CD1c-positive myeloid dendritic cell (primary cell): ENCODE results near the gene YY1.
"Not testable (repeated sequence)": the region's sequence is repeated elsewhere in the genome, so short reads cannot be mapped to it uniquely, and the experiment has no call there.

Source experiments
- DNase-seq: peaks from one replicate; pipeline ENCODE4 v3.0.0-alpha.2; 2016; ENCODE audit errors: extremely low spot score

Gene YY1

DNA sequence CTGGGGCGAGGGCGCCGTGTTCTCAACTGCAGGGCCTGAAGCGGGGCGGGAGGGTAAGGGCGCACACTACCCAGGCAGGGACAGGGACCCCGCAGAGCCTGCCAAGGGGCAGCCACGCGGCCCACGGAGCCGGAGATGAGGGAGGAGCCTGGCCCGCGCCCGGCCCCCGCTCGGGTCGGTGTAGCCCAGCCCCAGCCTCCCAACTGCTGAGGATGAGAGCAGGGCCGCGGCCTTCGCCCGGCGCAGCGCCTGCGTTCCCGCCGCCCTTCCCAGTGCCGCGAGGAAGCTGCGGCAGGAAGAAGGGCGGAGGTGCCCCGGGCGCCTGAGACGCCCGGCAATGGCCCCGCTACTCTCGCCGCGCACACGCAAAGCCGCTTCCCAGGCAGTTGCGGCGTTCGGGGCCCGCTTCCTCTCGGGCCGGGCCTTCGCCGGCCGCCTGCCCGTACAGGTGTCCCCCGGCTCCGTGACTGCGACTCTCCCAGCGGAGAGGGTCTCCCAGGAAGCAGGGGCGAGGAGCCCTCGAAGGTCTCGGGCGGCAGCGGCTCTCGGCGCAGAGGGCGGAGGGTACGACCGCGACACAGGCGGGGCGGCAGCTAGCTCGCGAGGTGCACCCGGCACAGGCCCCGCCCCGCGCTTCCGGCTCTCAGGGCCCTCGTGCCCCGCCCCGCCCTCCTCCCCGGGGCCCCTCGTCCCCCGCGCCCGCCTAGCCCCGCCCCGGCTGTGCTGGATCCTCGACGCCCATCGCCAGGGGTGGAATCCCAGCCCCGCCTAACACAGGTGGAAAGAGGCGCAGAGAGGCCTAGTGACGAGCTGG is 24.8 kb upstream of the YY1 start:
- DNase-seq = peak; percentile 93

DNA sequence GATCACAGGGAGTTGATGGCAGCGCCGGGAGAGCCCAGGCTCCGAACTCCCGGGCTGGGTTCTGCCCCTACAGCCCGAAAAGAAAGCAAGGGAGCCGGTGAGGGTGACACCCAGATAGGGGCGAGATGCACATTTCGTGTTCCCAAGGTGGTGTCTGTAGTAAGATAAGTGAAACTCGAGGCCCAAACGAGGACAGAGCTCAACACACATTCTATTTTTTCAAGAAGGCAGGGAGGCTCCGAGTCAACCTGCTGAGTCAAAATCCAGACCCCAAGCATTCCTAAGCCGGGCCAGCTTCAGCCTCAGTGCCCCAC is 24.2 kb upstream of the YY1 start:
- no peak for DNase-seq

DNA sequence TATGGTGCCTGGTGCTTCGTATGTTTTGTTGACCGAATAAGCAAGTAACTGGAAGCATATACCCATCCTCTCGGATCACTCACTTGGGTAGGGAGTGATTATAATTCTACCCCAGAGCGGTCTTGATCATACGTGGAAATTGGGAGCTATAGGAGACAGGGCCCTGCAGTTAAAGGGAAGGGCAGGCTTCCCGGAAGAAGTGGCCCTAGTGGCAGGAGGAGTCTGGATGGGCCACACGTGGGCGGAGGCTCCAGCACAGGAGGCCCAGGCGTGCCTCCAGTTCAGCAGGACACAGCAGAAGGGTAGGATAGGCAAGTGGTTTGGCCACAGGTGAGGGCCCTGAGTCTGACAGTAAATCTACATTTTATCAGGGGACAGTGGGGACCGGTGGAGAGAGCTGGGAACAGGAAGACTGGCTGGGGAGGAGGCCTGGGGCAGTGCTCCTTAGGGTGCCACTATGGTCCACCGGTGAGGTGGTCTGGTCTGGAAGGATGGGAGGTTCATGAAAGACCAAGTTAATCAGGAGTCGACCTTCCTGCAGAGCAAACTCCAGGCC is 23.5 kb upstream of the YY1 start:
- peak; percentile 9 for DNase-seq

DNA sequence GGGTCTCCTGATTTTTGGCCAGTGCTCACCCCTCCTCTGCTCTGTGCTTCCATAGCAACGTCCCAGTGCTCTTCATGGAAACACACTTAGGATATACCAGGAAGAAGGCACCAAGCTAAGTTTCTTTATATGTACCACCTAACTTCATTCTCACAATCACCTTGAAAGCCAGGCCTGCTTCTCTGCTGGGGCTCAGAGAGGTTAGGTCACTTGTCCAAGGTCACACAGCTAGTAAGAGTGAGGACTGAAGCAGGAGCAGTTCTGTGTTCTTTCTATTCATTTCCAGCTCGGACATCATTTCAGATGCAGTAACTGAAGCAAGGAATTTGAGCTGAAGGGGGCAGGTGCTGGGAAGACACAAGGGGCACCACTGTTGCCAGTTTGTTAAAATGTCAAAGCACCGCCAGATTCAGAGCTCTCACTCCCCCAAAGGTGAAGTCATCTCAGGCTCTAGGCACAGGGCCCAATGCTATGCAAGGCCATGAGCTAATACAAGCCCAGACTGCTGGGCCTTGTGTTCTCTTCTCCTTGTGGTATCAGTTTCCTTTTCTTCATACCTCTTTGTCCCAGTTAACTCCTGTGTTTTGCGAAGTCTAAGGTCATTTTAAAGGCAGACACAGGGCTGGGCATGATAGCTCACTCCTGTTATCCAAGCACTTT is 19.7 kb upstream of the YY1 start:
- no peak for DNase-seq

DNA sequence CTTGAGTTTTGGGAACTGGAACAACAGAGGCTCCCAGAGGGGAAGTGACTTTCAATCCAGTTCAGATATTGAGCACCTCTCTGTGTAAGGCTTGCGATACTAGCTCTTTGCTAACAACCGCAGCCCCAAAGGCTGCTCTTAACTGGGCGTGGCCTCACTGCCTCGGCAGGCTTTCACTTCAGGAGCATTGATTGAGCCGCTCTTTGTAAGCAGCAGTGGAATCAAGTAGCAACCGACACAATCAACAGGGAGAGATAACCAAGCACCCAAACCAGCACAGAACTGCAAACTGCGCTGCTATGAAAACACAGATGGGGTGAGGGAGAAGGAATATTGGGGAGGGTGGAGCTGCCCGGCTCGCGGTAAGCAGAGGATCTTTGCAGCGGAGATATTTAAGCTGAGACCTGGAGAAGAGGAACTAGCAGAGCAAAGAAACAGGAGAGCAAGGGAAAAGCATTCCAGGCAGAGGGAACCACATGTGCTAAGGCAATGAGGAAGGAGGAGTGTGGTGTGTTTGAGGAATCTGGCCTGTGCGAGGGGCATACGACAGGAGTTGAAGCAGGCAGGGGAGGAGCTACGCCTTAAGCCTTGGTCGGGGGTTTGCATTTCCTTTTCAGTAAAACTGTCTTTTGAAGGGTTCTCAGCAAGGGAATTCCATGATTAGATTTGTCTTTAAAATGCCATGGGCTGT is 17.3 kb upstream of the YY1 start:
- DNase-seq = peak; percentile 92

DNA sequence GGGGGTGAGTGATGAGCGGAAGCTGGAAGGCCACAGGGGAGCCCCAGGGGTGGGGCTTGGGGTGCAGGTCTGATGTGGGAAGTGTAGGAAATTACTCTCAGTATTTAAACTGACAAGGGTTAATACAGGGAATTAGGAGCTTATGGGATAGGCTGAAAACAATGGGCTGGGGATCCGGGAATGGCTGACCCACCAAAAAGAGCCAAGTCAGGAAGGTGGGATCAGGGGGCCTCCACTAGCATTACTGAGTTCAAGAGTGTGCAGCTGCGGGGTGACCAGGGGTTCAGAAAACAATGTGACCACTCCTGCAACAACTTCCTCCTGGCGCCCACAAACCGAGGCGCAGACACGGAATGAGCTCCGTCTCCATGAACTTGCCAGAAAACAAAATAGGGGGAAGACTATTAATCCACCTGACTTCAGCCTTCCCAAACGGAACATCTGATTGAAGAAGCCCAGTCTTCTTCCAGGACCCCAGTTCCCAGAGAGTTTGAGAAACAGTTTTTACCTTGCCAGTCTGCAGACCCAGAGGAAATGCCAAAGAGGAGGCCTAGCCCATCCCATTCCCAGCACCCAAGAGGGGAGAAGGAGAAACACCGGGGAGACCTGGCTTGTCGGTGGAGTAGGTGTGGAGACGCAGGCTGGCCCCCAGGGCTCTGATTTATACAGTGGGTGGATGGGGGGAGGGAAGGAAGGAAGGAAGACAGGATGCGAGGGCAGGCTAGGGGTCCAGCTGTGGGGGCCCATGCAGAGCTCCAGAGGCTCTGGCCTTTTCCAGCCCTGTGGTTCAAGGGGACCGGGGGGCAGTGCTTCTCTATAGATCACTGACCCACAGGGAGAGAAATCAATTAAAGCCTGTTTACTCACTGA is 16.5 kb upstream of the YY1 start:
- peak; percentile 69 for DNase-seq

DNA sequence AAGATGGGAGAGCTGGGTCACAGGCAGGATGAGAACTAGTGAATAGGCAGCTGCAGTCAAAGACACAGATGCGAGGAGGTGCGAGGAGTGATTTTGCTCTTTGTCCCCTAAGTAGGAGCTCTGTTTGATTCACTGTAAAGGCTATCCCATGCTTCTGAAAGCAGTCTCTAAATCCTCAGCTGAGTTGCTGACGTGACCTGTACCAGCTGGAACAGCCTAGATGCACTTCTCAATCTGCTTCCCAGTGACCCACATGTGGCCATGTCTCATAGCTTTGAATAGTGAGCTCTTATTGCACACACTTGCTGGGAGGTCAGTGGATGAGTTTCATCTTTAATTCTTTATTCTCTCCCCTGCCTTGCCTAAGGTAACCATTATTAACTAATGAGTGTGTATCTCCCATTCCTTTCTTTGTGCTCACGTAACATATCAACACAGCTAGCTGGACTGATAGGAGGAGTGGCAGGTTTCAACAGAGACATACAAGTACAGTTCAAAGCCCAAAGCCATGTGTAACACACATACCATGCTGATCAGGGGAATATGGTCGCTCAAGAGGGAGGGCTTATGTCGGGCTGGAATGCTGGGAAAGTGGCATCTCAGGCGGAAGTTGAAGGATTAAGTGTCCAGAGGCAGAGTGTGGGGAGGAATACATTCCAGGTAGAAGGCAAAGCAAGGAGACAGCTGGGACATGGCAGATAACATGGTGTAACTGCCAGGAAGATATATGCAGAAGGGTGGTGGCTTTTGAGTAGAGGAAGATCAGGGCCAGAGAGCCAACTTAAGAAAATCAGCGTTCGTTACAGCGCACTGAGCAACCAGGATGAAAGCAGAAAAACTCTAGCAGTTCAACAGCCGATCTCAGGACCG is 15.4 kb upstream of the YY1 start:
- DNase-seq = no peak

DNA sequence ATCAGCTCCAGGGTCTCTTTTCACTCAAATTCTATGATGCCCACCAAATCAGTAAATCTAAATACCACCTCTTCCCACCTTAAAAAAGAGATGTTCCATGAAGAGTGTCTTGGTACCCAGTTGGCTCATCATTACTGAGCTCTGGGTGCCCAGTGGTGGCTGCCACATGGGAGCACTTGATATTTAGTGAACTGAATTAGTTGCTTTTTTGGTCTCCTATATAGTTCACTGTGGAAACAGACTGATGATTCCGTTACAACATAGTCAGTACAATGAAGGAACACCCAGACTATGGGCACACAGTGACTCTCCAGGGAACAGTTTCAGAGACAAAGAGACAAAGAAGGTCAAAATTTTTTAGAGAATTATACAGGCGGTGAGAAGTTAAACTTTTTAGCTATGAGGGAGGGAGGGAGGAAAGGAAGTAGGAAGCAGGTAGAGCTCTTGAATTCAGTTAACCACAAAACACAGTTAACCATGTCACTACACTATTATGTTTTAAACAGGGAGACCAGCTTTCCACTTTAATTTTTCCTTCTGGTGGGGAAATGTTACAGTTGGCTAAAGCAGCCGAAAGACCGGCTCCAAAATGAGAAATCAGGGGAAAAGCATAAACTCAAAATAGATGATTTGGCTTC is 14.6 kb upstream of the YY1 start:
- no peak for DNase-seq

DNA sequence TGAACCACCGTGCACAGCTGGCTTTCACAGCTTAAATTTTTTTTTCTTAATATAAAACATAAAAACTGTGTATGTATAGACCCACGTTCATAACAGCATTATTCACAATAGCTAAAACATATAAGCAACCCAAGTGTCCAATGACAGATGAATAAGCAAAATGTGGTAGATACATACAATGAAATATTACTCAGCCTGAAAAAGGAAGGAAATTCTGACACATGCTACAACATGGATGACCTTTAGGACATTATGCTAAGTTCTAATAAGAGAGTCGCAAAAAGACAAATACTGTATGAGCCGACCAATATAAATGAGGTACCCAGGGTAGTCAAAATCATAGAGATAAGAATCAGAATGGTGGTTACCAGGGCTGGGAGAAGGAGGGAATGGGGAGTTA is 13.8 kb upstream of the YY1 start:
- DNase-seq = no peak

DNA sequence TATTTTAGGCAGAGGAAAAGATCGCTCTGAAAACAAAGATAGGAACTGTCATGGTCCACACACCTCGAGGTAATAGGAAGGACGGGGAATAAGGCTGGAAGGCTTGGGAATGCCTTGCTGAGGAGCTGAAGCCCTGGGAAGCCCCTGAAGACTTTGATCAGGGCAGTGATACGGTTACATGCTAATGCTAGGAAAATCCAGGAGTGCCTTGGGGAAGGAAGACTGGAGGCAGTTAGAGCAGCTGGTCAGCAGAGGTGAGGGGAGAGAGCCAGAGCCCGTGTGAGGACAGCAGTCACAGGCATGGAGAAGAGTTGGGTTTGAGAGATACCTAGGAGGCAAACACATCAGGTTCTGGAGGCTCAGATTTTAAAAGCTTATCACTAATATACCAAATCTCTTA is 8.6 kb upstream of the YY1 start:
- no peak for DNase-seq

DNA sequence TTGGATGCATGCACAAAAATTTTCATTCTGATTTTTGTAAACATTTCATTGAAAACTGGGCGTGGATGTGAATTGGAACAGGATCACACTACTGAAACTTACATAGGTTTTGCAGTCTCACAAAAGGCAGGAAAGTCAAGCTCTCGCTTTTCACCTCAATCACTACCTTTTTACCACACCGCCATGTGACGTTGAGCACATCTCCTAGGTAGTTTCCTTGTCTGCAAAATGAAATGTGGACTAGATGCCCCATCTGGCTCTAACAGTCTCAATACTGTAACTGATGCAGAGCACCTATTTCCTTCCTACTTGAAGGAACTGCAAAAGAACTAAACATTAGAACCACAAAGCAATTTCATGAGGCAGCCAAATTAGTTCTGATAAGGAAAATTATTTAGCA is 4.4 kb upstream of the YY1 start:
- DNase-seq = no peak

DNA sequence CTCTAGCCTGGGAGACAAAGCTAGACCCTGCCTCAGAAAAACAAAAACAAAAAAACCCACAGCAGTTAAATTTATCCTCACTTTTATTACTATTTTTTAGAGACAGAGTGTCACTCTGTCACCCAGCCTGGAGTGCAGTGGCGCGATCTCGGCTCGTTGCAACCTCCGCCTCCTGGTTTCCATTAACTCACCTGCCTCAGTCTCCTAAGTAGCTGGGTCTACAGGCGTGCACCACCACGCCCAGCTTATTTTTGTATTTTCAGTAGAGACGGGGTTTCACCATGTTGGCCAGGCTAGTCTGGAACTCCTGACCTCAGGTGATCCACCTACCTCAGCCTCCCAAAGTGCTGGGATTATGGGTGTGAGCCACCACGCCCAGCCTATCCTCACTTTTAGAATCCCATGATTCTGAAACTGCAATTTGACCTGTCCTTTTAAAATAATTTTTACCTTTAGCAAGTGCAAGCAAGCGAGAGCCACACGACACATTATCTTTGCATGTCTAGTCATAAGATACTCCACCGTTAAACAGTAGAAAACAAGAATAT is 2.6 kb upstream of the YY1 start:
- DNase-seq = not testable (repeated sequence)

DNA sequence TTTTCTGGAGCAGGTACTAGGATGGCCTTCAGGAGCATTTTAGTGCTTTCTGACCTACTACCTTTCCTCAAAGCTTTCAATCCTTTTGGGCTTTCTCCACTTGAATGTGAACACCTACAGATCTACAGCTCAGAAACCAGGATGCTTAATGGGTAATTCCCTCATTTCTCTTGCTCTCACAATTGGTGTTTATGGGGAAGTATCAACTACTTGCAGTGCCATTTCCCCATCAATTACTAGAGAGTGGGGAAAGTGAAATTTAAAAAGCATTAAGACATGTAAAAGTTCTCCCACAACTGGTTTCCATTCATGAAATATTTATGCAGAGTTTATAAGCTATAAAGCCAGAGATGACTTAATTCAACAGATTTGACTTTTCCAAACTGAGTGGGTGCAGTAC is 2.1 kb upstream of the YY1 start:
- DNase-seq = peak; percentile 57

DNA sequence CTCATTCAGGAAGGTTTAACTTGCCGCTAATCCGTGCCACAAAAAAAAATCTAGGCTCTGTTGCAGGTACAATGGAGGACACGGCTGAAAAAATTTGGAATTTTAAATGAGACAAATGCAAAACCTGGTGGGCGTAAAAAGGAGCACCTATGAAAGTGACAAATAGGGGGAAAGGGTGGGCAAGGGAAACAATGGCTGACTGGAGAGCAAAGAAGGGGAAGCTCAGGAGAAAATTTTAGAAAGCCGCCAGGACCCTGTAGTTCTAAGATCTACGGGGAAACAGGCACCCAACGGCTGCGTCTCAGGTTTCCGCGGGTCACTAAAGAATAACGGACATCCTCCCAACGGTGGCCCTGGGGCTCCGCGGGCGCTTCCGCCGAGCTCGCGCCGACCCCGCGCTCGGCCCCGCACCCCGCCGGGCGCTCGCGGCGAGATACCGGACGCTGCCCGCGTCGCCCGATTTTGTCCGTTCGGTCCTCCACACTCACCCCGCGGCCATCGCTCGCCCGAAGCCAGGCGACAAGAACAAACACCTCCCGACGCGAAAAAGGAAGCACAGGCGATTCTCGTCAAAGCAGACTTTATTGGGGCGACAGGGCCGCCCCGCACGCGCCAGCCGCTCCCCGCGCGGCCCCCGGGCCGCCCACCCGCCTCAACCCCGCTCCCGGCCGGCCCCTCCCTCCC is 1.1 kb upstream of the YY1 start:
- peak; percentile 55 for DNase-seq

DNA sequence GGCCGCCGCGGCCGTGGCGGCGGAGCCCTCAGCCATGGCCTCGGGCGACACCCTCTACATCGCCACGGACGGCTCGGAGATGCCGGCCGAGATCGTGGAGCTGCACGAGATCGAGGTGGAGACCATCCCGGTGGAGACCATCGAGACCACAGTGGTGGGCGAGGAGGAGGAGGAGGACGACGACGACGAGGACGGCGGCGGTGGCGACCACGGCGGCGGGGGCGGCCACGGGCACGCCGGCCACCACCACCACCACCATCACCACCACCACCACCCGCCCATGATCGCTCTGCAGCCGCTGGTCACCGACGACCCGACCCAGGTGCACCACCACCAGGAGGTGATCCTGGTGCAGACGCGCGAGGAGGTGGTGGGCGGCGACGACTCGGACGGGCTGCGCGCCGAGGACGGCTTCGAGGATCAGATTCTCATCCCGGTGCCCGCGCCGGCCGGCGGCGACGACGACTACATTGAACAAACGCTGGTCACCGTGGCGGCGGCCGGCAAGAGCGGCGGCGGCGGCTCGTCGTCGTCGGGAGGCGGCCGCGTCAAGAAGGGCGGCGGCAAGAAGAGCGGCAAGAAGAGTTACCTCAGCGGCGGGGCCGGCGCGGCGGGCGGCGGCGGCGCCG is 381 bp downstream of the YY1 start:
- no peak for DNase-seq

DNA sequence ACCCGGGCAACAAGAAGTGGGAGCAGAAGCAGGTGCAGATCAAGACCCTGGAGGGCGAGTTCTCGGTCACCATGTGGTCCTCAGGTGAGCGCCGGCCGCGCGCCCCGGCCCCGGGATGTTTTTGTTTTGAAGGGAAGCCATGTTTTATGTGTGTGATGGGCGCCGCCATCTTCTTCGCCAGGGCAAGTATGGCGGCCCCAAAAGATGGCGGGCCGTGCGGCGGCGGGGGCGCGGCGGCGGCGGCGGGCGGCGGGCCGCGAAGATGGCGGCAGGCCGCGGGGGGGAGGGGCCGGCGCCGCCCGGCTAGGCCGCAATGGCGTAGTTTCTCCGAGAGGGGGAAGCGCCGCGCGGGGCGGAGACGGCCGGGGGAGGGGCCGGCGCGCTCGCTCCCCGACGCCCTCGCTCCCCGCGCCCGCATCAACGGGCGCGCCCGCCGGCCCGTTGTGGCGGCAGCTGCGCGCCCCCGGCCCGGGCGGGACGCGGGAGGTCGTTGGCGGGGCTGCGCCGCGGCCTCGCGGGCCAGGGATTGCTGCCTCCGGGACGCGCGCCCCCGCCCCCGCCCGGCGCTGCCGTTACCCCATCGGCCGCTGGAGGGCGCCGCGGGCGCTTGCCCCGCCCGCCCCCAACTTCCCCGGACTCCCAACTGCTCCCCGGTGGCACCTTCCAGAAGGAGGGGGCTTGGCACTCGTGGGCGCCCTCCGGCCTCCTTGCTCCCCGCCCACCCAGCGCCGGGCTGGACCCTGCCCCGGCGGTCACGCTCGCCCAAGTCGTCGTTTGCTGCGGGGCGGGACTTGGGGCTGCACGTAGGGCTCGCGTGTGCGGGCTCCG is 1.1 kb downstream of the YY1 start:
- peak; percentile 94 for DNase-seq

DNA sequence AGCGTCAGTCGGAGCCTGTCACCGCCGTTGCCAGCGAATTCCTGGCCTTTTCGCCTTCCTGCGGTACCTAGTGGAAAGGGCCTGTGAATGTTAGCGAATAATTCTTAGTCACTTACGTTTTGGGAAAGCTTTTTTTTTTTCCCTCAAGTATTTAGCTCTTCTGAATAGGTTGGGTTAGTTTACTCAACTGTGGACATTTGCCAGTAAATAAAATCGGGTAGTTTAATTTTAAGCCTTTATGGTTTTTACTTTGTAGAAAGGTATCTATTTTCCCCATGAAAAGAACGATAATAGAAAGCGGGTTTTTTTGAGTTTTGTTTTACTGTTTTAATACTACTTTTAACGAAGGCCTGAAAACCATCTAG is 1.7 kb downstream of the YY1 start:
- no peak for DNase-seq

DNA sequence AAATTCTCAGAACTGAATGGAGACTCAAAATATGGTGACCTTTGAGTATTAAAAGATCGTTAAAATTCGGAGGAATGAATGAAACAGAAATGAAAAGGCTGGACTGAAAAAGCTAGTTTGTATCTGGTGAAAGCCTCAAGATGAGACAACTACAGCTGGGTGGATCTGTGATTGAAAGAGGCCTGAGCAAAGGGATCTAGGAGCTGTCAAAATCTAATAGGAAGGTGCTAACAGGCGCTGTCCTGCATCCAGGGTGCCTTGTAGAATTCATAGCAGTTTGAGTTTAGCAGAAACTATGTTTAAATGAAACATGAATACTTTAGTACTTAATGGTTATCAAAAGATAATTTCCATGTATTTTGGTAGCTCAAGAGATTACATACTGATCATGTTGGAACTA is 2.3 kb downstream of the YY1 start:
- no peak for DNase-seq
